ENCODE measurements around the gene RIMBP2. TPM values are rescaled to one million over a fixed set of nuclear protein-coding genes. Genes with fewer than 3 reads are reported as not detected.

The RIMBP2 gene
- total RNA-seq, 2 experiments from 2014 or later: not detected

- Histone ChIP-seq H3K4me1 (ENCODE audit: insufficient read depth, low read length) (no peaks in the 10 kb centered on the region), H3K36me3 (ENCODE audit: insufficient read depth, low read length) (no peaks in the 10 kb centered on the region), H3K27me3 (ENCODE audit: control insufficient read depth in 1 of 2, insufficient read depth in 2 of 2, low read length in 2 of 2) (no peaks in the 10 kb centered on the region), H3K27ac (ENCODE audit: low read depth in 1 of 2, low read length in 2 of 2) (no peak overlapping the region), H3K4me3 (ENCODE audit: low read length) (no peak overlapping the region), H3K9me3 (ENCODE audit: control insufficient read depth in 1 of 2, insufficient read depth in 1 of 2, low read length in 2 of 2) (peaks cover 0 to 56% of the 10 kb centered on the region in 2 experiments)
- no peaks in the 10 kb centered on the region for H3K4me1 Mint-ChIP-seq (ENCODE audit: low read depth)
- ChIA-PET CTCF (no interaction called here), POLR2A (no interaction called here)
- ATAC-seq (ENCODE audit: poor library complexity) (no peak), DNase-seq (no peak)
- no peak overlapping the region for H3K4me3 Mint-ChIP-seq
- H3K36me3 Mint-ChIP-seq (ENCODE audit: low read depth): no peaks in the 10 kb centered on the region
- peaks cover 2% of the 10 kb centered on the region for H3K9me3 Mint-ChIP-seq
- no peak overlapping the region for H3K27ac Mint-ChIP-seq
- no peaks in the 10 kb centered on the region for H3K27me3 Mint-ChIP-seq
- intact Hi-C loops (cut with DNase I, micrococcal nuclease): no loop called here
- no peak for TF ChIP-seq CTCF (IDR thresholded peaks at IDR 0.05)
These were observed 274.0 kb downstream of the RIMBP2 start for GRCh38 chr12:130441771-130442760.

GRCh38 chr12:130440411-130441080 is 275.6 kb downstream of the RIMBP2 start:
- H3K4me1 ChIP-seq (ENCODE audit: insufficient read depth, low read length): no peaks in the 10 kb centered on the region
- no peak overlapping the region for H3K27ac ChIP-seq (ENCODE audit: low read depth in 1 of 2, low read length in 2 of 2)
- Mint-ChIP-seq H3K27me3 (no peaks in the 10 kb centered on the region), H3K36me3 (ENCODE audit: low read depth) (no peaks in the 10 kb centered on the region), H3K9me3 (peaks cover 2% of the 10 kb centered on the region), H3K27ac (no peak overlapping the region), H3K4me1 (ENCODE audit: low read depth) (no peaks in the 10 kb centered on the region), H3K4me3 (no peak overlapping the region)
- ATAC-seq (ENCODE audit: poor library complexity) (no peak), DNase-seq (no peak)
- H3K9me3 ChIP-seq (ENCODE audit: control insufficient read depth in 1 of 2, insufficient read depth in 1 of 2, low read length in 2 of 2): peaks cover 0 to 64% of the 10 kb centered on the region in 2 experiments
- no peaks in the 10 kb centered on the region for H3K36me3 ChIP-seq (ENCODE audit: insufficient read depth, low read length)
- ChIA-PET CTCF (no interaction called here), POLR2A (no interaction called here)
- H3K27me3 ChIP-seq (ENCODE audit: control insufficient read depth in 1 of 2, insufficient read depth in 2 of 2, low read length in 2 of 2): no peaks in the 10 kb centered on the region
- H3K4me3 ChIP-seq (ENCODE audit: low read length): no peak overlapping the region
- intact Hi-C loops (cut with DNase I, micrococcal nuclease): no loop called here
- no peak for TF ChIP-seq CTCF (IDR thresholded peaks at IDR 0.05)

- Histone ChIP-seq H3K36me3 (ENCODE audit: insufficient read depth, low read length) (no peaks in the 10 kb centered on the region), H3K27me3 (ENCODE audit: control insufficient read depth in 1 of 2, insufficient read depth in 2 of 2, low read length in 2 of 2) (no peaks in the 10 kb centered on the region), H3K4me1 (ENCODE audit: insufficient read depth, low read length) (no peaks in the 10 kb centered on the region), H3K27ac (ENCODE audit: low read depth in 1 of 2, low read length in 2 of 2) (no peak overlapping the region), H3K4me3 (ENCODE audit: low read length) (no peak overlapping the region), H3K9me3 (ENCODE audit: control insufficient read depth in 1 of 2, insufficient read depth in 1 of 2, low read length in 2 of 2) (peaks cover 0 to 73% of the 10 kb centered on the region in 2 experiments)
- POLR2A ChIA-PET: no interaction called here
- ATAC-seq (ENCODE audit: poor library complexity): no peak
- Mint-ChIP-seq H3K9me3 (peaks cover 2% of the 10 kb centered on the region), H3K4me3 (no peak overlapping the region), H3K27ac (no peak overlapping the region), H3K27me3 (no peaks in the 10 kb centered on the region), H3K4me1 (ENCODE audit: low read depth) (no peaks in the 10 kb centered on the region), H3K36me3 (ENCODE audit: low read depth) (no peaks in the 10 kb centered on the region)
- intact Hi-C loops (cut with DNase I, micrococcal nuclease): no loop called here
- DNase-seq: no peak
- CTCF ChIA-PET: no interaction called here
- no peak for TF ChIP-seq CTCF (IDR thresholded peaks at IDR 0.05)
These were observed 276.8 kb downstream of the RIMBP2 start for GRCh38 chr12:130439250-130439649.
